ENCODE measurements around the gene TNC. TPM values are rescaled to one million over a fixed set of nuclear protein-coding genes. Genes with fewer than 3 reads are reported as not detected.

TNC gene
- total and polyA plus RNA-seq, 2 donors (not counting 3 experiments of a cell fraction or from before 2014, with no cell fraction given) = 0.29 TPM; not detected in 1

GRCh38 chr9:114995681-114996221 lies 122.2 kb downstream of the TNC start:
- POLR2A ChIA-PET = no interaction called here
- Histone ChIP-seq H3K27me3 (ENCODE audit: control insufficient read depth in 2 of 2, insufficient read depth in 2 of 2, low read length in 2 of 2) (peaks cover 0 to 4% of the 10 kb centered on the region in 2 experiments), H3K4me1 (ENCODE audit: control insufficient read depth, extremely low read depth, insufficient read depth, low read length) (no peaks in the 10 kb centered on the region), H3K9me3 (replicated peaks; ENCODE audit: control insufficient read depth, insufficient read depth, low read length) (no peaks in the 10 kb centered on the region), H3K4me3 (replicated peaks in 1 of 3; ENCODE audit: insufficient read depth in 1 of 3, low read depth in 1 of 3, low read length in 3 of 3) (no peak overlapping the region), H3K4me2 (ENCODE audit: insufficient read depth, low read length) (no peak overlapping the region), H3K27ac (ENCODE audit: insufficient read depth, low read depth, low read length) (no peak overlapping the region), H3K36me3 (ENCODE audit: control insufficient read depth in 2 of 2, extremely low read depth in 1 of 2, insufficient read depth in 2 of 2, low read length in 2 of 2) (no peaks in the 10 kb centered on the region), H3K9ac (replicated peaks; ENCODE audit: extremely low read depth, insufficient read depth, low read length) (no peak overlapping the region), H2AFZ (ENCODE audit: low read depth, low read length) (no peak overlapping the region), H3K79me2 (ENCODE audit: control insufficient read depth, insufficient read depth, low read length) (no peaks in the 10 kb centered on the region), H3K9me1 (replicated peaks; ENCODE audit: control insufficient read depth, extremely low read depth, insufficient read depth, low read length) (no peaks in the 10 kb centered on the region), H4K20me1 (replicated peaks; ENCODE audit: control insufficient read depth, extremely low read depth, insufficient read depth, low read length) (no peaks in the 10 kb centered on the region)
- TF ChIP-seq POLR2AphosphoS5 (IDR thresholded peaks at IDR 0.05; ENCODE audit: insufficient read depth, low read depth, low read length) (no peak), MYC (IDR thresholded peaks at IDR 0.05; ENCODE audit: low read depth, low read length) (no peak), MAX (IDR thresholded peaks at IDR 0.05; ENCODE audit: insufficient read depth, insufficient read length) (no peak), POLR2A (IDR thresholded peaks at IDR 0.05; ENCODE audit: low read depth, low read length) (no peak), FOS (IDR thresholded peaks at IDR 0.05; ENCODE audit: borderline replicate concordance, insufficient read depth, low read length) (no peak), GATA2 (IDR thresholded peaks at IDR 0.05; ENCODE audit: insufficient read depth, insufficient read length, low read depth, low read length) (no peak), JUN (IDR thresholded peaks at IDR 0.05; ENCODE audit: borderline replicate concordance, insufficient read depth, insufficient read length, low read depth) (no peak), EZH2 (IDR thresholded peaks at IDR 0.05; ENCODE audit: borderline replicate concordance, low read depth, low read length, severe bottlenecking) (no peak)
- TF ChIP-seq, protein P1, sequence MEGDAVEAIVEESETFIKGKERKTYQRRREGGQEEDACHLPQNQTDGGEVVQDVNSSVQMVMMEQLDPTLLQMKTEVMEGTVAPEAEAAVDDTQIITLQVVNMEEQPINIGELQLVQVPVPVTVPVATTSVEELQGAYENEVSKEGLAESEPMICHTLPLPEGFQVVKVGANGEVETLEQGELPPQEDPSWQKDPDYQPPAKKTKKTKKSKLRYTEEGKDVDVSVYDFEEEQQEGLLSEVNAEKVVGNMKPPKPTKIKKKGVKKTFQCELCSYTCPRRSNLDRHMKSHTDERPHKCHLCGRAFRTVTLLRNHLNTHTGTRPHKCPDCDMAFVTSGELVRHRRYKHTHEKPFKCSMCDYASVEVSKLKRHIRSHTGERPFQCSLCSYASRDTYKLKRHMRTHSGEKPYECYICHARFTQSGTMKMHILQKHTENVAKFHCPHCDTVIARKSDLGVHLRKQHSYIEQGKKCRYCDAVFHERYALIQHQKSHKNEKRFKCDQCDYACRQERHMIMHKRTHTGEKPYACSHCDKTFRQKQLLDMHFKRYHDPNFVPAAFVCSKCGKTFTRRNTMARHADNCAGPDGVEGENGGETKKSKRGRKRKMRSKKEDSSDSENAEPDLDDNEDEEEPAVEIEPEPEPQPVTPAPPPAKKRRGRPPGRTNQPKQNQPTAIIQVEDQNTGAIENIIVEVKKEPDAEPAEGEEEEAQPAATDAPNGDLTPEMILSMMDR (IDR thresholded peaks at IDR 0.05; ENCODE audit: extremely low read depth in 1 of 2, insufficient read depth in 1 of 2, low read depth in 1 of 2, low read length in 2 of 2) = no peak
- no peak for DNase-seq (ENCODE audit: low read depth, low spot score)
- dilution Hi-C loops (cut with MboI; ENCODE audit: extremely low pct_ligation_motif_present, low sequenced_read_pairs) (no loop called here), intact Hi-C loops (cut with micrococcal nuclease) (no loop called here)
- FAIRE-seq = no peak
- CTCF ChIA-PET = no interaction called here
- BruUV-seq (replicated peaks) = no TSS peak

Data from endothelial cell of umbilical vein (primary cell).